PFSK-1 (cell line): ENCODE measurements around the gene SND1.

Experiments
- FOXP2 ChIP-seq: optimal IDR thresholded peaks from 2 replicates; pipeline ENCODE3; 2011; ENCODE audit warnings: borderline replicate concordance, control low read depth, inconsistent platforms; ENCODE audit not compliant: insufficient read depth; ENCODE audit errors: extremely low read length, extremely low read depth
- POLR2AphosphoS5 ChIP-seq: IDR thresholded peaks from 2 replicates; pipeline ENCODE4 v1.6.1; 2012; ENCODE audit warnings: low read depth, mild to moderate bottlenecking, control low read depth, low read length, moderate library complexity
- REST ChIP-seq, 2 experiments: IDR thresholded peaks; 2 replicates each; pipeline versions ENCODE4 v1.6.1 to v1.8.0; 2011 to 2012; ENCODE audit warnings: low read depth in 2 of 2, low read length in 2 of 2, control low read depth in 1 of 2, inconsistent platforms in 1 of 2, mild to moderate bottlenecking in 1 of 2, moderate library complexity in 1 of 2; ENCODE audit not compliant: insufficient read depth in 1 of 2
- SIN3A ChIP-seq: IDR thresholded peaks from 2 replicates; pipeline ENCODE4 v1.6.1; 2012; ENCODE audit warnings: mild to moderate bottlenecking, low read length, moderate library complexity, borderline replicate concordance; ENCODE audit not compliant: insufficient read depth
- TAF1 ChIP-seq: IDR thresholded peaks from 2 replicates; pipeline ENCODE4 v1.6.1; 2012; ENCODE audit warnings: low read length, control low read depth, borderline replicate concordance; ENCODE audit not compliant: insufficient read depth

SND1 gene

GRCh38 chr7:127879942-127880341 is 227.9 kb downstream of the SND1 start:
- TF ChIP-seq POLR2AphosphoS5: no peak
- TF ChIP-seq REST (IDR thresholded peaks at IDR 0.05; ENCODE audit: insufficient read depth in 1 of 2, low read depth in 2 of 2, low read length in 2 of 2): no peak
- TF ChIP-seq FOXP2: no peak
- no peak for TF ChIP-seq TAF1
- TF ChIP-seq SIN3A: no peak

GRCh38 chr7:127880454-127880853 is 228.5 kb downstream of the SND1 start:
- no peak for TF ChIP-seq TAF1
- no peak for TF ChIP-seq REST (IDR thresholded peaks at IDR 0.05; ENCODE audit: insufficient read depth in 1 of 2, low read depth in 2 of 2, low read length in 2 of 2)
- no peak for TF ChIP-seq FOXP2
- TF ChIP-seq POLR2AphosphoS5: no peak
- TF ChIP-seq SIN3A: no peak

- no peak for TF ChIP-seq FOXP2
- TF ChIP-seq POLR2AphosphoS5: no peak
- TF ChIP-seq TAF1: no peak
- no peak for TF ChIP-seq SIN3A
- TF ChIP-seq REST (IDR thresholded peaks at IDR 0.05; ENCODE audit: insufficient read depth in 1 of 2, low read depth in 2 of 2, low read length in 2 of 2): no peak
These were observed 229.6 kb downstream of the SND1 start for GRCh38 chr7:127881564-127881963.

- TF ChIP-seq FOXP2 (no peak), REST (IDR thresholded peaks at IDR 0.05; ENCODE audit: insufficient read depth in 1 of 2, low read depth in 2 of 2, low read length in 2 of 2) (no peak), POLR2AphosphoS5 (no peak), TAF1 (no peak), SIN3A (no peak)
These were observed 230.4 kb downstream of the SND1 start for GRCh38 chr7:127882313-127882920.

- TF ChIP-seq POLR2AphosphoS5 (no peak), FOXP2 (no peak), SIN3A (no peak), REST (IDR thresholded peaks at IDR 0.05; ENCODE audit: insufficient read depth in 1 of 2, low read depth in 2 of 2, low read length in 2 of 2) (no peak), TAF1 (no peak)
These were observed 232.1 kb downstream of the SND1 start for GRCh38 chr7:127884066-127884559.
